HCT116 (cell line): ENCODE measurements around the gene ATRN. TPM values are rescaled to one million over a fixed set of nuclear protein-coding genes. Genes with fewer than 3 reads are reported as not detected.

Experiments
- ATAC-seq: fragments of 200-7000 bp; cut with Tn5 transposase; 2 replicates; pipeline ENCODE4 v1.9.1; 2020; ENCODE audit warnings: mild to moderate bottlenecking, moderate library complexity
- BruUV-seq: library from RNA; stranded (reverse); fragments of 400-500 nt; replicated peaks from 2 replicates; lab custom pipeline; 2021; lab: Mats Ljungman, UMichigan
- CTCF ChIA-PET: fragments of 300-600 bp; sonication (Branson Sonifier 250); formaldehyde crosslinking; loops from one replicate; lab custom pipeline; 2021; ENCODE audit warnings: antibody characterized with exemption; lab: Charles Lee
- POLR2A ChIA-PET: fragments of 300-600, 350-600 bp; sonication (Branson Sonifier 250); formaldehyde crosslinking; loops from one replicate; lab custom pipeline; 2021; ENCODE audit warnings: antibody characterized with exemption; lab: Charles Lee
- RAD21 ChIA-PET, 2 experiments: fragments of 300-600 bp; sonication (Branson Sonifier 250); formaldehyde crosslinking; loops; one replicate each; lab custom pipeline; 2023; ENCODE audit warnings: low total read pairs in 2 of 2; ENCODE audit not compliant: uncharacterized antibody in 2 of 2, unreplicated experiment in 2 of 2, low non-redundant PET in 1 of 2; lab: Charles Lee
- DNase-seq: peaks from one replicate; pipeline ENCODE4 v3.0.0-alpha.2; 2010; ENCODE audit warnings: low read depth, low spot score
- H2AFZ ChIP-seq: fragments of 200-600 bp; shearing (Covaris generic), sonication (generic); 2 replicates; pipeline ENCODE4 v1.6.1; 2017; ENCODE audit warnings: low read depth, mixed run types, mixed read lengths, antibody characterized with exemption, low read length; ENCODE audit not compliant: poor library complexity, severe bottlenecking
- H3K27ac ChIP-seq: 2 replicates; pipeline ENCODE4 v1.5.1; 2012; ENCODE audit warnings: low read depth, low read length
- H3K27me3 ChIP-seq: fragments of 200-600 bp; sonication (generic); 2 replicates; pipeline ENCODE4 v1.6.1; 2016; ENCODE audit warnings: mixed run types, low read length, mixed read lengths; ENCODE audit not compliant: insufficient read depth
- H3K36me3 ChIP-seq, 2 experiments: fragments of 200-500 bp in 1 of 2; fragments of 200-600 bp in 1 of 2; sonication (Bioruptor generic) in 1 of 2; sonication (generic) in 1 of 2; 2 replicates each; pipeline versions ENCODE4 v1.5.1 to v1.6.1; 2014 to 2016; ENCODE audit warnings: low read length in 2 of 2, inconsistent platforms in 1 of 2, mixed read lengths in 1 of 2, mixed run types in 1 of 2; ENCODE audit not compliant: insufficient read depth in 2 of 2, control insufficient read depth in 1 of 2
- H3K4me1 ChIP-seq, 2 experiments: fragments of 200-600 bp in 1 of 2; sonication (generic) in 1 of 2; 2 replicates each; pipeline versions ENCODE4 v1.5.1 to v1.6.1; 2012 to 2017; ENCODE audit warnings: low read length in 2 of 2, inconsistent platforms in 1 of 2, mild to moderate bottlenecking in 1 of 2, mixed read lengths in 1 of 2, mixed run types in 1 of 2, moderate library complexity in 1 of 2; ENCODE audit not compliant: insufficient read depth in 2 of 2, control insufficient read depth in 1 of 2
- H3K4me2 ChIP-seq: fragments of 200-600 bp; sonication (generic); 2 replicates; pipeline ENCODE4 v1.6.1; 2017; ENCODE audit warnings: mixed run types, low read length, mixed read lengths
- H3K4me3 ChIP-seq, 2 experiments: fragments of 200-600 bp in 1 of 2; sonication (generic) in 1 of 2; replicated peaks in 1 of 2; 2 replicates each; pipeline ENCODE4 v1.5.1; 2011 to 2016; ENCODE audit warnings: low read length in 2 of 2, control low read depth in 1 of 2, low read depth in 1 of 2, mild to moderate bottlenecking in 1 of 2, mixed read lengths in 1 of 2, mixed run types in 1 of 2
- H3K79me2 ChIP-seq: fragments of 200-600 bp; sonication (generic); 2 replicates; pipeline ENCODE4 v1.6.1; 2017; ENCODE audit warnings: mild to moderate bottlenecking, mixed run types, low read length, moderate library complexity, mixed read lengths; ENCODE audit not compliant: insufficient read depth
- H3K9ac ChIP-seq: fragments of 200-600 bp; sonication (generic); 2 replicates; pipeline ENCODE4 v1.6.1; 2016; ENCODE audit warnings: low read length, mixed read lengths
- H3K9me2 ChIP-seq: fragments of 200-600 bp; sonication (generic), shearing (Covaris generic); 2 replicates; pipeline ENCODE4 v1.6.1; 2017; ENCODE audit warnings: mixed run types, mild to moderate bottlenecking, moderate library complexity; ENCODE audit not compliant: insufficient read depth
- H3K9me3 ChIP-seq, 2 experiments: fragments of 200-500 bp in 1 of 2; fragments of 200-600 bp in 1 of 2; sonication (Bioruptor generic) in 1 of 2; sonication (generic) in 1 of 2; 2 replicates each; pipeline ENCODE4 v1.6.1; 2014 to 2017; ENCODE audit warnings: low read length in 2 of 2, mixed read lengths in 2 of 2, inconsistent platforms in 1 of 2, low read depth in 1 of 2, mild to moderate bottlenecking in 1 of 2, mixed run types in 1 of 2, moderate library complexity in 1 of 2; ENCODE audit not compliant: control insufficient read depth in 1 of 2, insufficient read depth in 1 of 2
- H4K20me1 ChIP-seq: fragments of 200-600 bp; sonication (generic), shearing (Covaris generic); 2 replicates; pipeline ENCODE4 v1.6.1; 2017; ENCODE audit warnings: mixed run types, mild to moderate bottlenecking, moderate library complexity; ENCODE audit not compliant: insufficient read depth
- CEBPB ChIP-seq: IDR thresholded peaks from 2 replicates; pipeline ENCODE4 v1.6.1; 2012; ENCODE audit warnings: low read depth
- CTCF ChIP-seq, 3 experiments: fragments of 200-600 bp in 1 of 3; sonication (generic) in 1 of 3; IDR thresholded peaks in 2 of 3; conservative IDR thresholded peaks in 1 of 3; 2 replicates each; pipeline ENCODE4 v1.5.1; 2012 to 2017; ENCODE audit warnings: low read depth in 2 of 3, low read length in 2 of 3, antibody characterized with exemption in 1 of 3, borderline replicate concordance in 1 of 3, control low read depth in 1 of 3, mild to moderate bottlenecking in 1 of 3, mixed read lengths in 1 of 3, mixed run types in 1 of 3, moderate library complexity in 1 of 3; ENCODE audit not compliant: insufficient read depth in 1 of 3
- ELF1 ChIP-seq: IDR thresholded peaks from 2 replicates; pipeline ENCODE4 v1.6.1; 2012; ENCODE audit warnings: low read depth, borderline replicate concordance
- EZH2 ChIP-seq: fragments of 200-600 bp; sonication (generic); IDR thresholded peaks from 2 replicates; pipeline ENCODE4 v1.6.1; 2017; ENCODE audit warnings: antibody characterized with exemption, mixed run types
- EZH2phosphoT487 ChIP-seq: fragments of 200-600 bp; IDR thresholded peaks from 2 replicates; pipeline ENCODE4 v1.6.1; 2018; ENCODE audit warnings: antibody characterized with exemption, borderline replicate concordance
- FOSL1 ChIP-seq: IDR thresholded peaks from 2 replicates; pipeline ENCODE4 v1.6.1; 2012; ENCODE audit warnings: low read depth
- JUND ChIP-seq: IDR thresholded peaks from 2 replicates; pipeline ENCODE4 v1.6.1; 2012
- MAX ChIP-seq: IDR thresholded peaks from 2 replicates; pipeline ENCODE4 v1.6.1; 2012
- POLR2A ChIP-seq: IDR thresholded peaks from 2 replicates; pipeline ENCODE4 v1.7.0; 2011; ENCODE audit warnings: borderline replicate concordance; ENCODE audit not compliant: insufficient read depth, insufficient read length; ENCODE audit errors: extremely low read depth
- RAD21 ChIP-seq: IDR thresholded peaks from 2 replicates; pipeline ENCODE4 v1.6.1; 2012; ENCODE audit warnings: low read depth, mild to moderate bottlenecking
- REST ChIP-seq: IDR thresholded peaks from 2 replicates; pipeline ENCODE4 v1.6.1; 2012; ENCODE audit warnings: low read depth
- SIN3A ChIP-seq: IDR thresholded peaks from 2 replicates; pipeline ENCODE4 v1.6.1; 2012; ENCODE audit warnings: low read depth
- SP1 ChIP-seq: IDR thresholded peaks from 2 replicates; pipeline ENCODE4 v1.6.1; 2012; ENCODE audit warnings: low read depth
- SRF ChIP-seq: IDR thresholded peaks from 2 replicates; pipeline ENCODE4 v1.6.1; 2012; ENCODE audit warnings: low read depth
- YY1 ChIP-seq: IDR thresholded peaks from 2 replicates; pipeline ENCODE4 v1.6.1; 2011; ENCODE audit warnings: low read length, low read depth, moderate library complexity, mild to moderate bottlenecking; ENCODE audit not compliant: insufficient replicate concordance; ENCODE audit errors: extremely low read depth
- ZBTB33 ChIP-seq: IDR thresholded peaks from 2 replicates; pipeline ENCODE4 v1.6.1; 2011; ENCODE audit warnings: mild to moderate bottlenecking, low read length, moderate library complexity; ENCODE audit not compliant: insufficient replicate concordance; ENCODE audit errors: extremely low read depth
- ZFX ChIP-seq: fragments of 450-650 bp; IDR thresholded peaks from 2 replicates; pipeline ENCODE4 v1.6.1; 2017
- intact Hi-C: fragments of 100-400 bp; cut with micrococcal nuclease; formaldehyde crosslinking; loops from 2 replicates; pipeline ENCODE4 v1.10.0; 2022
- total RNA-seq: library from RNA; stranded (reverse); gene quantifications from one replicate; pipeline ENCODE4 v1.2.1, GENCODE V29; 2021; ENCODE audit not compliant: unreplicated experiment

Gene ATRN
- total RNA-seq, 1 experiment from 2014 or later = 24.4 TPM

GRCh38 chr20:3628502-3629314, 157.9 kb downstream of the ATRN start (continued):
- TF ChIP-seq POLR2A = no peak
- TF ChIP-seq CEBPB = no peak
- no peak for TF ChIP-seq REST
- TF ChIP-seq FOSL1 = no peak
- no peak for TF ChIP-seq ELF1

- Histone ChIP-seq H3K27ac (no peak overlapping the region), H3K27me3 (no peaks in the 10 kb centered on the region), H3K4me3 (no peak overlapping the region), H3K9ac (no peak overlapping the region), H2AFZ (no peak overlapping the region), H4K20me1 (no peaks in the 10 kb centered on the region), H3K4me2 (no peak overlapping the region), H3K4me1 (no peaks in the 10 kb centered on the region), H3K9me2 (no peaks in the 10 kb centered on the region), H3K36me3 (no peaks in the 10 kb centered on the region; a peak in 1 of 4 replicates), H3K9me3 (no peaks in the 10 kb centered on the region), H3K79me2 (no peaks in the 10 kb centered on the region)
- RAD21 ChIA-PET = no interaction called here
- no TSS peak for BruUV-seq
- TF ChIP-seq SP1 (no peak), FOSL1 (no peak), RAD21 (no peak), POLR2A (no peak), SRF (no peak), SIN3A (no peak), MAX (no peak), ZBTB33 (no peak), EZH2 (no peak), EZH2phosphoT487 (no peak), JUND (no peak), CTCF (IDR thresholded peaks at IDR 0.05 in 2 of 3, conservative IDR thresholded peaks at IDR 0.05 in 1 of 3; ENCODE audit: borderline replicate concordance in 1 of 3, insufficient read depth in 1 of 3, low read depth in 2 of 3, low read length in 2 of 3) (no peak), YY1 (no peak), ZFX (no peak)
- DNase-seq (no peak), ATAC-seq (no peak)
- CTCF ChIA-PET = interaction anchor here (1.3 kb wide), 1 partner anchor 67 kb away, joined by 5 read pairs; no protein-coding TSS in a partner anchor
- POLR2A ChIA-PET = no interaction called here
- intact Hi-C loops = no loop called here
These were observed 159.1 kb downstream of the ATRN start for GRCh38 chr20:3629893-3630292.
